Prostate gland (tissue), 2 donors: ENCODE results near the gene PTPRD. TPM values are rescaled to one million over a fixed set of nuclear protein-coding genes. Genes with fewer than 3 reads are reported as not detected.

Experiments
- DNase-seq: peaks from one replicate; pipeline ENCODE4 v3.0.0-alpha.2; 2019; ENCODE audit warnings: low spot score
- H3K27ac ChIP-seq, 2 donors: fragments of 200-600 bp; sonication (generic); 2 replicates each; pipeline ENCODE4 v1.5.1; 2017 to 2019
- H3K27me3 ChIP-seq: fragments of 200-600 bp; sonication (generic); replicated peaks from 2 replicates; pipeline ENCODE4 v1.5.1; 2019; ENCODE audit not compliant: insufficient read depth
- H3K36me3 ChIP-seq, 2 donors: fragments of 200-600 bp; sonication (generic); 1 replicate in 1 of 2; 2 replicates in 1 of 2; pipeline versions ENCODE4 v1.5.1 to v1.8.1; 2017 to 2019
- H3K4me1 ChIP-seq: fragments of 200-600 bp; sonication (generic); replicated peaks from 2 replicates; pipeline ENCODE4 v1.5.1; 2019
- H3K4me3 ChIP-seq, 2 donors: fragments of 200-600 bp; sonication (generic); 2 replicates each; pipeline ENCODE4 v1.5.1; 2017 to 2019
- H3K9me3 ChIP-seq: fragments of 200-600 bp; sonication (generic); 2 replicates; pipeline ENCODE4 v1.5.1; 2017
- CTCF ChIP-seq, 4 experiments: fragments of 200-600 bp in 2 of 4; fragments of 450-650 bp in 2 of 4; sonication (generic) in 2 of 4; IDR thresholded peaks; 1 replicate in 3 of 4; 2 replicates in 1 of 4; pipeline ENCODE4 v1.5.1; 2016 to 2019; ENCODE audit warnings: antibody characterized with exemption in 4 of 4, mild to moderate bottlenecking in 2 of 4, moderate library complexity in 2 of 4
- POLR2A ChIP-seq: fragments of 450-650 bp; IDR thresholded peaks from one replicate; pipeline ENCODE4 v1.6.1; 2016; ENCODE audit warnings: antibody characterized with exemption, mild to moderate bottlenecking
- POLR2AphosphoS5 ChIP-seq: sonication (generic); formaldehyde crosslinking; IDR thresholded peaks from one replicate; pipeline ENCODE4 v1.6.1; 2017; ENCODE audit warnings: antibody characterized with exemption
- WGBS: methylation state at CpG from one replicate; pipeline ENCODE4 v1.1.5; 2018; 5-methylcytosine and 5-hydroxymethylcytosine counted together
- intact Hi-C: fragments of 100-400 bp; cut with DNase I; formaldehyde crosslinking; loops from one replicate; pipeline ENCODE4 v1.14.2; 2022
- total RNA-seq, 2 donors: library from RNA; depleted of rRNA; stranded (reverse); fragments of >200 nt; gene quantifications; one replicate each; pipeline ENCODE4 v1.1.0, GENCODE V29; 2016

The PTPRD gene
- total RNA-seq, 2 donors from 2014 or later: 5.8 to 23.1 TPM

GRCh38 chr9:8371686-8372085 lies 2241.1 kb downstream of the PTPRD start:
- intact Hi-C loops: no loop called here
- TF ChIP-seq POLR2A (no peak), POLR2AphosphoS5 (no peak), CTCF (IDR thresholded peaks at IDR 0.05) (no peak)
- no peaks in the 10 kb centered on the region for H3K36me3 ChIP-seq
- H3K27me3 ChIP-seq: no peaks in the 10 kb centered on the region
- 89% methylated on average over 2 of the region's 2 CpGs for WGBS
- H3K4me1 ChIP-seq: no peaks in the 10 kb centered on the region
- no peak overlapping the region for H3K27ac ChIP-seq
- H3K4me3 ChIP-seq: no peak overlapping the region
- no peak for DNase-seq
- no peaks in the 10 kb centered on the region for H3K9me3 ChIP-seq

GRCh38 chr9:8366161-8366926 lies 2246.5 kb downstream of the PTPRD start:
- Histone ChIP-seq H3K27me3 (no peaks in the 10 kb centered on the region), H3K9me3 (no peaks in the 10 kb centered on the region), H3K4me1 (no peaks in the 10 kb centered on the region), H3K27ac (no peak overlapping the region), H3K4me3 (no peak overlapping the region), H3K36me3 (no peaks in the 10 kb centered on the region)
- TF ChIP-seq CTCF (IDR thresholded peaks at IDR 0.05): no peak
- TF ChIP-seq POLR2A: no peak
- no peak for TF ChIP-seq POLR2AphosphoS5
- no peak for DNase-seq
- WGBS: 79% methylated on average over 3 of the region's 3 CpGs
- intact Hi-C loops: no loop called here

GRCh38 chr9:8365466-8366160 lies 2247.2 kb downstream of the PTPRD start:
- Histone ChIP-seq H3K9me3 (no peaks in the 10 kb centered on the region), H3K27ac (no peak overlapping the region), H3K27me3 (no peaks in the 10 kb centered on the region), H3K4me1 (no peaks in the 10 kb centered on the region), H3K36me3 (no peaks in the 10 kb centered on the region), H3K4me3 (no peak overlapping the region)
- intact Hi-C loops: no loop called here
- TF ChIP-seq POLR2AphosphoS5 (no peak), POLR2A (no peak)
- DNase-seq: no peak
- WGBS: 85% methylated on average over 4 of the region's 4 CpGs

- TF ChIP-seq POLR2AphosphoS5 (no peak), CTCF (IDR thresholded peaks at IDR 0.05) (no peak), POLR2A (no peak)
- no peak for DNase-seq
These were observed 2247.8 kb downstream of the PTPRD start for GRCh38 chr9:8365029-8365428.

GRCh38 chr9:8364026-8364752 lies 2248.6 kb downstream of the PTPRD start:
- H3K27ac ChIP-seq: no peak overlapping the region
- H3K36me3 ChIP-seq: no peaks in the 10 kb centered on the region
- H3K27me3 ChIP-seq: no peaks in the 10 kb centered on the region
- H3K4me1 ChIP-seq: no peaks in the 10 kb centered on the region
- no peaks in the 10 kb centered on the region for H3K9me3 ChIP-seq
- WGBS: 96% methylated on average over 11 of the region's 11 CpGs
- no peak for DNase-seq
- no peak overlapping the region for H3K4me3 ChIP-seq
- TF ChIP-seq POLR2A (no peak), POLR2AphosphoS5 (no peak), CTCF (IDR thresholded peaks at IDR 0.05) (no peak)
- intact Hi-C loops: no loop called here

More at GRCh38 chr9:8365029-8365428, 2247.8 kb downstream of the PTPRD start:
- intact Hi-C loops: no loop called here
- Histone ChIP-seq H3K9me3 (no peaks in the 10 kb centered on the region), H3K27me3 (no peaks in the 10 kb centered on the region), H3K36me3 (no peaks in the 10 kb centered on the region), H3K4me3 (no peak overlapping the region), H3K27ac (no peak overlapping the region), H3K4me1 (no peaks in the 10 kb centered on the region)
- WGBS: 38% methylated on average over 2 of the region's 2 CpGs
